ENCODE data around the gene KIF6. TPM values are rescaled to one million over a fixed set of nuclear protein-coding genes. Genes with fewer than 3 reads are reported as not detected.
"Not testable (repeated sequence)": the region's sequence is repeated elsewhere in the genome, so short reads cannot be mapped to it uniquely, and the experiment has no call there.

KIF6 gene
- total RNA-seq, 1 donor, result 0.27 TPM

DNA sequence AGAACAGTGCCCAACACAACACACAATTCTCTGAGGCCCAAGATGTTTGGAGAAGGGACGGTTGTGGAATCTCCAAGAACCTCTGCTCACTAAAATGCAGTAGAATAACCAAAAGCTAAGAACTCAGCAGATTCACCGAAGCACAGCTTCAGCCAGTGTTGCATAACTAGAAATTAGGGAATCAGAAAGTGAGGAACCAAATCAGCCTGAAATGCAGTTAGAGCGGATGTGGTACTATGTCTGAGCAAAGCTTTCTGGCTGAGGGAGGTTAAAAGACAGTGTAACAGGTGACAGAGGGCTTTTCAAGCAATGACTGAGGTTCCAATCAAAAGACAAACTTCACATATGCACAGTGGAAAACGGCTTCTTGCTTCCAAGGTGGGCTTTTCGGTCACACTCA, 204.8 kb downstream of the KIF6 start:
- H3K4me3 ChIP-seq (ENCODE audit: low read depth, low read length), result no peak overlapping the region
- TF ChIP-seq, protein P1, sequence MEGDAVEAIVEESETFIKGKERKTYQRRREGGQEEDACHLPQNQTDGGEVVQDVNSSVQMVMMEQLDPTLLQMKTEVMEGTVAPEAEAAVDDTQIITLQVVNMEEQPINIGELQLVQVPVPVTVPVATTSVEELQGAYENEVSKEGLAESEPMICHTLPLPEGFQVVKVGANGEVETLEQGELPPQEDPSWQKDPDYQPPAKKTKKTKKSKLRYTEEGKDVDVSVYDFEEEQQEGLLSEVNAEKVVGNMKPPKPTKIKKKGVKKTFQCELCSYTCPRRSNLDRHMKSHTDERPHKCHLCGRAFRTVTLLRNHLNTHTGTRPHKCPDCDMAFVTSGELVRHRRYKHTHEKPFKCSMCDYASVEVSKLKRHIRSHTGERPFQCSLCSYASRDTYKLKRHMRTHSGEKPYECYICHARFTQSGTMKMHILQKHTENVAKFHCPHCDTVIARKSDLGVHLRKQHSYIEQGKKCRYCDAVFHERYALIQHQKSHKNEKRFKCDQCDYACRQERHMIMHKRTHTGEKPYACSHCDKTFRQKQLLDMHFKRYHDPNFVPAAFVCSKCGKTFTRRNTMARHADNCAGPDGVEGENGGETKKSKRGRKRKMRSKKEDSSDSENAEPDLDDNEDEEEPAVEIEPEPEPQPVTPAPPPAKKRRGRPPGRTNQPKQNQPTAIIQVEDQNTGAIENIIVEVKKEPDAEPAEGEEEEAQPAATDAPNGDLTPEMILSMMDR (IDR thresholded peaks at IDR 0.05; ENCODE audit: insufficient read depth, low read length), result no peak
- no peak for DNase-seq (ENCODE audit: low read depth)

DNA sequence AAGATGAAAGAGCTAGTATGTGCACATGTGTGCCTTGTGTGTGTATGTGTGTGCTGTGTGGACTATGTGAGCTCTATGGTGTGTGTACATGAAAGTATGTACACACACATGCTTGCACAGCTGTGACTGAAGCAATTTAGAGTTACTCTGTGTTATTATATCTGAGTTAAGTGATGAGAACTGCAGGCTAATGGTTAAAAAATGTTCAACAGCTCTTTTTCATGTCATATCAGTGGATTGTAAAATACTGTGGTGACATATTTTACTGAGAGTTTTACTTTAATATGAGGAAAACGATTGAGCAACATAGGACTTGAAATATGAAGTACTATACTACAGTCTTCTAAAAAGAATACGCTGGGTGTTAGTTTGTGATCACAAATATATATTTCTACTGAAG, 207.0 kb downstream of the KIF6 start:
- TF ChIP-seq, protein P1 (IDR thresholded peaks at IDR 0.05; ENCODE audit: insufficient read depth, low read length), result no peak
- no peak overlapping the region for H3K4me3 ChIP-seq (ENCODE audit: low read depth, low read length)
- DNase-seq (ENCODE audit: low read depth), result no peak

DNA sequence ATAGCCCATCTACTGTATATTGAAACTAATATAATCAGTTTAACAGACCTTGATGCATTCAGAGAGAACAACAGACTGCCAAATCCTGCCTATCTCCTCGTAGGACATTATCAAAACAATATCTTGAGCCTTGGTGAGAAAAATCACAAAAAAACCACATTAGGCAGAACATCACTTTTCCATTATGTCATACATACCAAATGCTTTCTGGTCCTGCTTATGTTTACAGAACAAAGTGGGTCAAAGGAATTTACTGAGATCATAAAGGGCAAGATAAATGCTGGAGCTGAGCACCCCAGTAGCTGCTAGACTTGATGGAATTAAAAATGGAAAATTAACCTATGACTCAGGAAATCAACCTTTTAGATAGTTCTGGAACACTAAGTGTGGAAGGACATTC, 207.5 kb downstream of the KIF6 start:
- no peak for DNase-seq (ENCODE audit: low read depth)
- H3K4me3 ChIP-seq (ENCODE audit: low read depth, low read length), result no peak overlapping the region
- TF ChIP-seq, protein P1 (IDR thresholded peaks at IDR 0.05; ENCODE audit: insufficient read depth, low read length), result no peak

DNA sequence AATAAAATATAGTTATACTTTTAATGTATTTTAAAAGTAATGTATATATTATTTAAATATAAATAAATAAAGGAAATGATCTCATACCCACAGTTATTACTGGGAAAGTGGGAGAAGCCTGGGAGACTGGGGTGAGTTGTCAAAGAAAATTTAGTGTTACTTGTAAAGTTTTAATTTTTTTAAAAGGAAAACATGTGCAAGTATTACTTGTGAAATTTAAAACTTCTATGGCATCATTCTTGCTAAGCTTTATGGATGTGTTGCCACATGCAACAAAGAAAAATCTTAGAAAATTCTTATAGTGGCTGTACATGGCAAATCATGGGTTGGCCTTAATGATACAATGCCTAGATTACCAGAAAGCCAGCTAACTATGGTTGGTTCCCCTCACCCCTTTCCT, 208.7 kb downstream of the KIF6 start:
- no peak for DNase-seq (ENCODE audit: low read depth)
- no peak overlapping the region for H3K4me3 ChIP-seq (ENCODE audit: low read depth, low read length)
- TF ChIP-seq, protein P1 (IDR thresholded peaks at IDR 0.05; ENCODE audit: insufficient read depth, low read length), result no peak

DNA sequence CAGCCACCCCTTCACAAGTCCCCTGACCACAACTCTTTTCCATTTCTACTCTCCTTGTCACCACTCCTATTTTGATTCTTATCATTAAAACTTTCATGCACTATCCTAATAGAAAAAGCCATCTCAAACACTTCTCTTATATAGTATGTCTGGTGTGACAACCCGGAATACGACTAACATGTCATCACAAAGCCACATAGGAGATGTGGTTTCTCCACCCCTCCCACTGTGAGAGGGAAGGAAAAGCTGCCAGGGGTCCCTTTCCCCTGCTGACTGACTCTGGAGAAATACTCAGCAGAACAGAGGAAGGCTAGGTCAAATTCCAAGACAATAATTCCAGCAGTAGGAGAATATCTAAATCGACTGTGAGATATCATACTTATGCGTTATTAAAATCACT, 209.7 kb downstream of the KIF6 start:
- TF ChIP-seq, protein P1 (IDR thresholded peaks at IDR 0.05; ENCODE audit: insufficient read depth, low read length), result no peak
- no peak overlapping the region for H3K4me3 ChIP-seq (ENCODE audit: low read depth, low read length)
- DNase-seq (ENCODE audit: low read depth), result no peak

DNA sequence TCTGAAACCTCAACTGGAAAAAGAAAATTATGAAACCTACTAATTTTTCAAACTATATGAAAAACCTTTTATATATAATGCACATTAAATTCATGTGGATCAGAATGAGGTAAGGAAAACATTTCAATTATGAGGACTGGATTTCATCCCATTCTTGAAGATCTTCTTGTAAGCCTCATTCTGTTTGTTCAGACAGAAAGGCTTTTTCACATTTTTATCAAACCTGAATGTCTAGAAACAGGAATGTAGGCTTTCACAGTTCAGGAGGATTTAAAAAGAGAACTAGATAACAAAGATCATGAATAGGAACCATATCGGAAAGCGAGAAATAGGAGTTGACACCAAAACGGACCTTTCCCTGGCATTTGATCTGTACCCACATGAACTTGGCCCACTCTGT, 210.2 kb downstream of the KIF6 start:
- no peak overlapping the region for H3K4me3 ChIP-seq (ENCODE audit: low read depth, low read length)
- no peak for DNase-seq (ENCODE audit: low read depth)
- TF ChIP-seq, protein P1 (IDR thresholded peaks at IDR 0.05; ENCODE audit: insufficient read depth, low read length), result no peak

DNA sequence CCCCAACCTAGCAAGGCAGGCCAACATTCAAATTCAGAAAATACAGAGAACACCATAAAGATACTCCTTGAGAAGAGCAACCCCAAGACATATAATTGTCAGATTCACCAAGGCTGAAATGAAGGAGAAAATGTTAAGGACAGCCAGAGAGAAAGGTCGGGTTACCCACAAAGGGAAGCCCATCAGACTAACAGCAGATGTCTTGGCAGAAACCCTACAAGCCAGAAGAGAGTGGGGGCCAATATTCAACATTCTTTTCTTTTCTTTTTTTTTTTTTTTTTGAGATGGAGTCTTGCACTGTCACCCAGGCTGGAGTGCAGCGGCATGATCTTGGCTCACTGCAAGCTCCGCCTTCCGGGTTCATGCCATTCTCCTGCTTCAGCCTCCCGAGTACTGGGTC, 215.4 kb downstream of the KIF6 start:
- not testable (repeated sequence) for DNase-seq (ENCODE audit: low read depth); H3K4me3 ChIP-seq (ENCODE audit: low read depth, low read length)

Measured in fibroblast of the aortic adventitia (primary cell).